Measurements from ENCODE around the gene KCNK4. TPM values are rescaled to one million over a fixed set of nuclear protein-coding genes. Genes with fewer than 3 reads are reported as not detected.
A peak's percentile ranks its signal among the peaks of the same experiment; 100 is the strongest.

Gene KCNK4
- total and polyA plus RNA-seq, 2 of the 13 experiments (the other 11 are each of a cell fraction or from before 2014, with no cell fraction given) = not detected

- no peaks in the 10 kb centered on the region for H4K20me1 ChIP-seq (ENCODE audit: insufficient read depth, low read length)
- peak; percentile 55 for FAIRE-seq
- H2AFZ ChIP-seq (ENCODE audit: low read length) = no peak overlapping the region
- ATAC-seq = peak; percentile 3
- in situ Hi-C loops (cut with HindIII; ENCODE audit: extremely low pct_ligation_motif_present, low pct_unique_long_range_greater_than_20kb) (no loop called here), intact Hi-C loops (cut with micrococcal nuclease; ENCODE audit: unreplicated experiment) (loop anchor here (10.0 kb wide), 1 partner anchor 122 kb away; the partner anchor contains the start of gene STIP1)
- ChIA-PET CTCF (ENCODE audit: low intra/inter-chr PET ratio, low total read pairs) (interaction anchor here (1.2 kb wide), 1 partner anchor 48 kb away, joined by 3 read pairs; no protein-coding TSS in a partner anchor), POLR2A (interaction anchor here (1.3 to 5.5 kb wide), 3 partner anchors 10 to 81 kb away, joined by 4 to 103 read pairs (median 13); partner anchors contain the start of genes NUDT22, PRDX5, TRMT112 and TRPT1)
- H3K27ac ChIP-seq (ENCODE audit: extremely low read length, insufficient read depth, low read length) = peak overlapping the region; percentile 82
- peak; percentile 60 for DNase-seq (ENCODE audit: low spot score)
- H3K79me2 ChIP-seq (ENCODE audit: insufficient read depth, low read length) = peaks cover 15% of the 10 kb centered on the region
- H3K9me3 ChIP-seq (ENCODE audit: low read length) = no peaks in the 10 kb centered on the region
- no peaks in the 10 kb centered on the region; a peak in 1 of 5 replicates for H3K27me3 ChIP-seq (ENCODE audit: control insufficient read depth in 1 of 2, insufficient read depth in 2 of 2, low read length in 2 of 2)
- H3K9ac ChIP-seq (ENCODE audit: insufficient read depth, low read depth, low read length) = peak overlapping the region; percentile 81
- BruUV-seq (replicated peaks) = no TSS peak
- H3K4me2 ChIP-seq (ENCODE audit: low read depth, low read length) = peak overlapping the region; percentile 97
- no peaks in the 10 kb centered on the region for H3K36me3 ChIP-seq (replicated peaks in 1 of 2; ENCODE audit: control insufficient read depth in 1 of 2, insufficient read depth in 2 of 2, low read length in 2 of 2)
- H3K4me3 ChIP-seq (replicated peaks in 1 of 3; ENCODE audit: insufficient read depth in 1 of 3, low read depth in 2 of 3, low read length in 3 of 3) = peak overlapping the region; percentile 66 to 85 (median 68)
- H3K4me1 ChIP-seq (ENCODE audit: insufficient read depth, low read length) = peaks cover 61% of the 10 kb centered on the region
- WGBS (ENCODE audit: low lambda C conversion rate) = 29% methylated on average over 1 of the region's 15 CpGs
- TF ChIP-seq CBFB (CRISPR knock-in tag; IDR thresholded peaks at IDR 0.05) (no peak), FOXJ3 (CRISPR knock-in tag; IDR thresholded peaks at IDR 0.05; ENCODE audit: borderline replicate concordance) (no peak), RFXAP (CRISPR knock-in tag; IDR thresholded peaks at IDR 0.05; ENCODE audit: borderline replicate concordance) (peak; percentile 90; the same call in 1 of the 2 replicates), PRPF4 (IDR thresholded peaks at IDR 0.05; ENCODE audit: low read depth, low read length, poor library complexity, severe bottlenecking) (peak; percentile 42), MYPOP (CRISPR knock-in tag; IDR thresholded peaks at IDR 0.05) (no peak), GABPB1 (CRISPR knock-in tag; IDR thresholded peaks at IDR 0.05) (peak; percentile 20), ZNF160 (CRISPR knock-in tag; IDR thresholded peaks at IDR 0.05) (peak; percentile 56; the same call in 1 of the 2 replicates), ZNF550 (CRISPR knock-in tag; IDR thresholded peaks at IDR 0.05; ENCODE audit: borderline replicate concordance) (no peak), ZNF441 (CRISPR knock-in tag; IDR thresholded peaks at IDR 0.05; ENCODE audit: borderline replicate concordance) (0 out of 2 replicates have a peak, but pooled peaks have one; percentile 40), TCF12 (IDR thresholded peaks at IDR 0.05) (no peak), TCF12 (CRISPR knock-in tag; IDR thresholded peaks at IDR 0.05) (peak; percentile 65; the same call in 1 of the 2 replicates), RELA (CRISPR knock-in tag; IDR thresholded peaks at IDR 0.05) (no peak), PAXIP1 (CRISPR knock-in tag; conservative IDR thresholded peaks at IDR 0.05) (peak; percentile 71; the same call in 1 of the 2 replicates), ZNF431 (CRISPR knock-in tag; IDR thresholded peaks at IDR 0.05; ENCODE audit: borderline replicate concordance, low read depth) (0 out of 2 replicates have a peak, but pooled peaks have one; percentile 18), PATZ1 (CRISPR knock-in tag; IDR thresholded peaks at IDR 0.05) (peak; percentile 84), KLF16 (CRISPR knock-in tag; IDR thresholded peaks at IDR 0.05) (no peak), SCMH1 (CRISPR knock-in tag; IDR thresholded peaks at IDR 0.05; ENCODE audit: borderline replicate concordance) (no peak)
Measured at GRCh38 chr11:64306876-64307622, 15.9 kb downstream of the KCNK4 start.

Measured in HepG2 (cell line).